ENCODE measurements around the gene ATOX1.

- TF ChIP-seq ZNF274 (IDR thresholded peaks at IDR 0.05; ENCODE audit: low read depth, low read length) (no peak), SUZ12 (IDR thresholded peaks at IDR 0.05; ENCODE audit: extremely low read depth, insufficient read depth, insufficient read length) (no peak), YY1 (IDR thresholded peaks at IDR 0.05; ENCODE audit: insufficient read depth, insufficient read length) (no peak)
These were observed 37.0 kb upstream of the ATOX1 start for GRCh38 chr5:151795426-151795825.
